ENCODE data around the gene LMBRD1. TPM values are rescaled to one million over a fixed set of nuclear protein-coding genes. Genes with fewer than 3 reads are reported as not detected.

Gene LMBRD1
- total and polyA plus RNA-seq, 10 donors: 27.2 to 76.6 (median 52.0) TPM

DNA sequence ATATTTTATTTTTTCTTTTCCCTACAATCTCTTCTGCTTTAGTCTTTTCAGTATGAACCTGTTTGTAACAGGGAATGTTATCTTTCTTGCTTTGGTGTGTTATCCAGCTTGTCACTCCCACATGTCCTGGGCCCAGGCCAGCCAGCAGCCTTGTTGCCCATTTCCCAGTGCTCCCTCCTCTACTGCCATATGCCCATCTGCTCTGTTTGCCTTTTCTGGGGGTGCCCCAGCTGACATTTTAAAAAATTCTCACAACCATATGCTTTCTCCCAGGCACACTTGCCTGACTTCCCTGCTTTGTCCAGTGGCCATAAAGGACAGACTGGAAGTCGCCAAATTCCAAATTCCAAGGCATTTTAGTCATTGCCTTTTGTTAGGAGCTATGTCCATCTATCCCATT lies 23.6 kb upstream of the LMBRD1 start:
- no peaks in the 10 kb centered on the region for H3K36me3 ChIP-seq
- TF ChIP-seq, protein P1, sequence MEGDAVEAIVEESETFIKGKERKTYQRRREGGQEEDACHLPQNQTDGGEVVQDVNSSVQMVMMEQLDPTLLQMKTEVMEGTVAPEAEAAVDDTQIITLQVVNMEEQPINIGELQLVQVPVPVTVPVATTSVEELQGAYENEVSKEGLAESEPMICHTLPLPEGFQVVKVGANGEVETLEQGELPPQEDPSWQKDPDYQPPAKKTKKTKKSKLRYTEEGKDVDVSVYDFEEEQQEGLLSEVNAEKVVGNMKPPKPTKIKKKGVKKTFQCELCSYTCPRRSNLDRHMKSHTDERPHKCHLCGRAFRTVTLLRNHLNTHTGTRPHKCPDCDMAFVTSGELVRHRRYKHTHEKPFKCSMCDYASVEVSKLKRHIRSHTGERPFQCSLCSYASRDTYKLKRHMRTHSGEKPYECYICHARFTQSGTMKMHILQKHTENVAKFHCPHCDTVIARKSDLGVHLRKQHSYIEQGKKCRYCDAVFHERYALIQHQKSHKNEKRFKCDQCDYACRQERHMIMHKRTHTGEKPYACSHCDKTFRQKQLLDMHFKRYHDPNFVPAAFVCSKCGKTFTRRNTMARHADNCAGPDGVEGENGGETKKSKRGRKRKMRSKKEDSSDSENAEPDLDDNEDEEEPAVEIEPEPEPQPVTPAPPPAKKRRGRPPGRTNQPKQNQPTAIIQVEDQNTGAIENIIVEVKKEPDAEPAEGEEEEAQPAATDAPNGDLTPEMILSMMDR (IDR thresholded peaks at IDR 0.05 in 8 of 11, conservative IDR thresholded peaks at IDR 0.05 in 3 of 11): no peak
- TF ChIP-seq POLR2A (IDR thresholded peaks at IDR 0.05) (no peak), POLR2AphosphoS5 (IDR thresholded peaks at IDR 0.05) (no peak)
- WGBS, 5 donors: 90 to 94% (median 91%) methylated on average over 1 of the region's 1 CpG
- peaks cover 5 to 18% (median 15%) of the 10 kb centered on the region in 6 donors for H3K4me1 ChIP-seq
- no peak for DNase-seq
- no peak overlapping the region for H3K4me3 ChIP-seq
- H3K27me3 ChIP-seq (replicated peaks in 1 of 7): no peaks in the 10 kb centered on the region
- no peak overlapping the region for H3K27ac ChIP-seq
- H3K9me3 ChIP-seq: no peaks in the 10 kb centered on the region
- intact Hi-C loops (cut with DNase I; ENCODE audit: low total_unique reads): no loop called here

DNA sequence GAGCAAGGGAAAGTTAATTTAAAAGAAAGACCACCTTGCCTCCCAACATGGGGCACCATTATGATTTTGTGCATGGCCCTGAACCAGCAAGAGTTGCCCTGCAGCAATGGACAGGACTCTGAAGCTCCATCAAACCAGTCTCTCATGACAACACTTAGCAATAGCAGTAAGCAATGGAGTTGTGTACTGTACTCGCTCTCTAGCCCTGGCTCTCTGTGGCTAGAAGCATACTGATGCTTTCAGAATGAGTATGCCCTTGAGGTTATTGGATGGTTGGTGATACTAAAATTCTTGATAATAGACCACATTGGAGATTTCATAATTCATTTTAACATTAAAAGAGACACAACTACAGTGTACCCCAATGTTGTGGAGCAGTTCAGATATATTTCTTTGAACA lies 23.2 kb upstream of the LMBRD1 start:
- H3K9me3 ChIP-seq: no peaks in the 10 kb centered on the region
- peaks cover 5 to 21% (median 15%) of the 10 kb centered on the region in 6 donors for H3K4me1 ChIP-seq
- intact Hi-C loops (cut with DNase I; ENCODE audit: low total_unique reads): no loop called here
- H3K4me3 ChIP-seq: no peak overlapping the region
- WGBS, 5 donors: 60 to 92% (median 89%) methylated on average over 1 of the region's 1 CpG
- no peaks in the 10 kb centered on the region for H3K36me3 ChIP-seq
- no peak for DNase-seq
- no peak overlapping the region for H3K27ac ChIP-seq
- H3K27me3 ChIP-seq (replicated peaks in 1 of 7): no peaks in the 10 kb centered on the region
- TF ChIP-seq POLR2A (IDR thresholded peaks at IDR 0.05) (no peak), POLR2AphosphoS5 (IDR thresholded peaks at IDR 0.05) (no peak)
- TF ChIP-seq, protein P1 (IDR thresholded peaks at IDR 0.05 in 8 of 11, conservative IDR thresholded peaks at IDR 0.05 in 3 of 11): no peak

GRCh38 chr6:69819138-69819537 lies 22.3 kb upstream of the LMBRD1 start:
- no peaks in the 10 kb centered on the region for H3K9me3 ChIP-seq
- no peak for DNase-seq
- TF ChIP-seq POLR2AphosphoS5 (IDR thresholded peaks at IDR 0.05): no peak
- TF ChIP-seq, protein P1 (IDR thresholded peaks at IDR 0.05 in 8 of 11, conservative IDR thresholded peaks at IDR 0.05 in 3 of 11): no peak
- no peak for TF ChIP-seq POLR2A (IDR thresholded peaks at IDR 0.05)
- no peak overlapping the region for H3K27ac ChIP-seq
- WGBS, 5 donors: 91 to 96% (median 94%) methylated on average over 4 of the region's 4 CpGs
- no peak overlapping the region for H3K4me3 ChIP-seq
- no peaks in the 10 kb centered on the region for H3K27me3 ChIP-seq (replicated peaks in 1 of 7)
- peaks cover 7 to 30% (median 18%) of the 10 kb centered on the region in 6 donors for H3K4me1 ChIP-seq
- no peaks in the 10 kb centered on the region for H3K36me3 ChIP-seq
- intact Hi-C loops (cut with DNase I; ENCODE audit: low total_unique reads): no loop called here

DNA sequence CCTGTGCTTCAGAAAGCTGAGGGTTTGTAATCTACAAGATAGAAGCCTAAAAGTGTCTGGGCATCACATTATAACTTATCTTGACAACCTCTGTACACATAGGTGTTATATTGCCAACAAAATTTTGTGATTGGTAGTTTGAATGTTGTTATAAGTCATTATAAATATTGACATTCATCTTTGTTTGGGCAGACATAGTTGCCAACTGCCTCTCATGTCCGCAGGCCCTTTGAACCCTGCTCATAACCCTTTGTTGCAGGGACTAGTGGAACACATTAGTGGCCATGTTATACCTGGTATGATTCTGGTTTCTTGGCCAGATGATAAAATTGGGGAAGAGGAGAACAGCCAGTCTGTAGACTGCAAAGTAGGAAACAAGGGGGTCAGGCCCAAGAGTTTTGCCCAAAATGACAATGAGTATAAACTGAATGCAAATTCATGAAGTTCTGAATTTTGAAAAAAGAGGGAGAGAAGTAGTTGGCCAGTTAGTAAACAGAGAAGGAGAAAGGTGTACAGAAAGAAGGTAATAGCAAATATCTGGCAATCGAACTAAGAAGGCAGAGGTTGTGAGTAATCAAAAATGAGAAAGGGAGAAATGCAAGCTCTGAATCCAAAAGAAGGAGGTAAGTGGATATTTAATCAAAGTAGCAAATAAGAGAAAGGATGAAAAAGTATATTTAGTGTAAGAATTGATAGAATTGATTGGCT lies 21.6 kb upstream of the LMBRD1 start:
- no peaks in the 10 kb centered on the region for H3K27me3 ChIP-seq (replicated peaks in 1 of 7)
- no peak for DNase-seq
- intact Hi-C loops (cut with DNase I; ENCODE audit: low total_unique reads): no loop called here
- H3K4me1 ChIP-seq: peaks cover 14 to 38% (median 25%) of the 10 kb centered on the region in 6 donors
- no peaks in the 10 kb centered on the region for H3K36me3 ChIP-seq
- H3K27ac ChIP-seq: no peak overlapping the region
- WGBS, 5 donors: 92 to 97% (median 96%) methylated on average over 2 of the region's 2 CpGs
- no peaks in the 10 kb centered on the region for H3K9me3 ChIP-seq
- TF ChIP-seq POLR2AphosphoS5 (IDR thresholded peaks at IDR 0.05) (no peak), POLR2A (IDR thresholded peaks at IDR 0.05) (no peak)
- TF ChIP-seq, protein P1 (IDR thresholded peaks at IDR 0.05 in 8 of 11, conservative IDR thresholded peaks at IDR 0.05 in 3 of 11): no peak
- no peak overlapping the region for H3K4me3 ChIP-seq

Data from spleen (tissue), 11 donors.